Gastroesophageal sphincter (tissue), 4 donors: ENCODE measurements around the gene RGS2. TPM values are rescaled to one million over a fixed set of nuclear protein-coding genes. Genes with fewer than 3 reads are reported as not detected.
A peak's percentile ranks its signal among the peaks of the same experiment; 100 is the strongest.

Experiments used
- ATAC-seq: fragments of 150-250 bp; one replicate; pipeline ENCODE4 v1.9.1; 2016; ENCODE audit warnings: mild to moderate bottlenecking, moderate library complexity
- H3K27ac ChIP-seq, 4 donors: fragments of 200-600 bp; sonication (generic) in 3 of 4; 1 replicate in 3 of 4; 2 replicates in 1 of 4; pipeline ENCODE4 v1.5.1; 2016 to 2019
- H3K27me3 ChIP-seq: fragments of 200-600 bp; sonication (generic); one replicate; pipeline ENCODE4 v1.5.1; 2019
- H3K36me3 ChIP-seq, 2 donors: fragments of 200-600 bp; sonication (generic); one replicate each; pipeline ENCODE4 v1.5.1; 2019; ENCODE audit warnings: control low read depth in 1 of 2
- H3K4me1 ChIP-seq, 3 donors: fragments of 200-600 bp; sonication (generic); 1 replicate in 2 of 3; 2 replicates in 1 of 3; pipeline ENCODE4 v1.5.1; 2016 to 2019; ENCODE audit warnings: control low read depth in 2 of 3
- H3K4me3 ChIP-seq, 2 donors: fragments of 200-600 bp; sonication (generic); one replicate each; pipeline ENCODE4 v1.5.1; 2019; ENCODE audit warnings: mild to moderate bottlenecking in 1 of 2, moderate library complexity in 1 of 2
- H3K9me3 ChIP-seq, 3 donors: fragments of 200-600 bp; sonication (generic); one replicate each; pipeline ENCODE4 v1.5.1; 2017 to 2019; ENCODE audit warnings: control low read depth in 2 of 3
- CTCF ChIP-seq, 4 experiments: fragments of 200-600 bp in 2 of 4; fragments of 450-650 bp in 2 of 4; sonication (generic) in 1 of 4; IDR thresholded peaks; one replicate each; pipeline ENCODE4 v1.5.1; 2017 to 2019; ENCODE audit warnings: antibody characterized with exemption in 4 of 4, mild to moderate bottlenecking in 2 of 4, moderate library complexity in 2 of 4
- EP300 ChIP-seq: sonication (generic); formaldehyde crosslinking; IDR thresholded peaks from one replicate; pipeline ENCODE4 v1.6.1; 2017; ENCODE audit warnings: antibody characterized with exemption, mild to moderate bottlenecking
- POLR2A ChIP-seq, 2 donors: fragments of 450-650 bp; IDR thresholded peaks; one replicate each; pipeline ENCODE4 v1.6.1; 2017; ENCODE audit warnings: antibody characterized with exemption in 2 of 2, mild to moderate bottlenecking in 2 of 2, moderate library complexity in 1 of 2
- POLR2AphosphoS5 ChIP-seq: sonication (generic); formaldehyde crosslinking; IDR thresholded peaks from one replicate; pipeline ENCODE4 v1.6.1; 2017; ENCODE audit warnings: antibody characterized with exemption
- WGBS, 2 donors: methylation state at CpG; one replicate each; pipeline ENCODE4 v1.1.5; 2018; ENCODE audit warnings: low coverage in 1 of 2; 5-methylcytosine and 5-hydroxymethylcytosine counted together
- total RNA-seq, 4 donors: library from RNA; depleted of rRNA; stranded (reverse); fragments of >200 nt; gene quantifications; one replicate each; pipeline ENCODE4 v1.1.0, GENCODE V29; 2016

Gene RGS2
- total RNA-seq, 4 donors from 2014 or later, result 297 to 490 (median 461) TPM

- WGBS, 2 donors, result 20 to 21% methylated on average over 9 of the region's 9 CpGs
- Histone ChIP-seq H3K27me3 (no peaks in the 10 kb centered on the region), H3K27ac (peak overlapping the region; percentile 90 to 98 (median 96)), H3K4me1 (peaks cover 0 to 28% (median 3%) of the 10 kb centered on the region in 3 donors), H3K4me3 (peak overlapping the region; percentile 77 to 84), H3K36me3 (peaks cover 4 to 19% of the 10 kb centered on the region in 2 donors), H3K9me3 (no peaks in the 10 kb centered on the region)
- ATAC-seq, result no peak
- TF ChIP-seq CTCF (IDR thresholded peaks at IDR 0.05) (peak; percentile 13 to 43 (median 34)), POLR2A (IDR thresholded peaks at IDR 0.05) (no peak), EP300 (no peak), POLR2AphosphoS5 (peak; percentile 64)
Measured at GRCh38 chr1:192807211-192808162, 1.4 kb upstream of the RGS2 start.

- TF ChIP-seq POLR2A (IDR thresholded peaks at IDR 0.05), result no peak
- no peak for TF ChIP-seq EP300
- no peak for TF ChIP-seq POLR2AphosphoS5
- no peak for TF ChIP-seq CTCF (IDR thresholded peaks at IDR 0.05)
- H3K27ac ChIP-seq, result peak overlapping the region; percentile 90 to 98 (median 96)
- no peak for ATAC-seq
- H3K27me3 ChIP-seq, result no peaks in the 10 kb centered on the region
- peak overlapping the region; percentile 77 to 84 for H3K4me3 ChIP-seq
- peaks cover 0 to 30% (median 3%) of the 10 kb centered on the region in 3 donors for H3K4me1 ChIP-seq
- H3K9me3 ChIP-seq, result no peaks in the 10 kb centered on the region
- WGBS, 2 donors, result 0% methylated on average over 3 to 4 of the region's 8 CpGs
- peaks cover 4 to 19% of the 10 kb centered on the region in 2 donors for H3K36me3 ChIP-seq
Measured at GRCh38 chr1:192808163-192808517, 699 bp upstream of the RGS2 start.

- TF ChIP-seq EP300 (no peak), POLR2AphosphoS5 (peak; percentile 15)
- WGBS, 2 donors, result 6 to 7% methylated on average over 20 to 25 of the region's 25 CpGs
- peak overlapping the region; percentile 77 to 84 for H3K4me3 ChIP-seq
- peaks cover 4 to 19% of the 10 kb centered on the region in 2 donors for H3K36me3 ChIP-seq
- peak; percentile 1 for ATAC-seq
- H3K27ac ChIP-seq, result peak overlapping the region; percentile 75 to 98 (median 96)
- no peaks in the 10 kb centered on the region for H3K27me3 ChIP-seq
- no peaks in the 10 kb centered on the region for H3K9me3 ChIP-seq
- H3K4me1 ChIP-seq, result peaks cover 0 to 33% (median 3%) of the 10 kb centered on the region in 3 donors
Measured at GRCh38 chr1:192809307-192810252, 741 bp downstream of the RGS2 start.

- TF ChIP-seq EP300, result no peak
- no peak for TF ChIP-seq CTCF (IDR thresholded peaks at IDR 0.05)
- TF ChIP-seq POLR2AphosphoS5, result peak; percentile 39
- peak in 1 of 2 donors; percentile 13 for TF ChIP-seq POLR2A (IDR thresholded peaks at IDR 0.05)
- no peaks in the 10 kb centered on the region for H3K27me3 ChIP-seq
- H3K27ac ChIP-seq, result peak overlapping the region; percentile 75 to 98 (median 96)
- H3K9me3 ChIP-seq, result no peaks in the 10 kb centered on the region
- H3K4me1 ChIP-seq, result peaks cover 0 to 31% (median 3%) of the 10 kb centered on the region in 3 donors
- ATAC-seq, result no peak
- WGBS, 2 donors, result 19 to 42% methylated on average over 5 of the region's 5 CpGs
- H3K36me3 ChIP-seq, result peaks cover 4 to 19% of the 10 kb centered on the region in 2 donors
- peak overlapping the region; percentile 77 to 84 for H3K4me3 ChIP-seq
Measured at GRCh38 chr1:192810253-192810880, 1.5 kb downstream of the RGS2 start.
